A549 (cell line): Measurements from ENCODE around the gene GRM2. TPM values are rescaled to one million over a fixed set of nuclear protein-coding genes. Genes with fewer than 3 reads are reported as not detected.

Source experiments
- ATAC-seq, 2 experiments: fragments of 200-7000 bp in 1 of 2; fragments of >200 bp in 1 of 2; cut with Nextera tagmentation in 1 of 2; cut with Tn5 transposase in 1 of 2; 3 replicates each; pipeline versions ENCODE4 v1.8.0 to v1.9.1; 2018 to 2020; ENCODE audit warnings: mild to moderate bottlenecking in 1 of 2, moderate library complexity in 1 of 2
- CTCF ChIA-PET: fragments of 300-600 bp; sonication (Branson Sonifier 250); formaldehyde crosslinking; extraction: SDS; loops from one replicate; lab custom pipeline; 2021; ENCODE audit warnings: antibody characterized with exemption, inconsistent platforms; lab: Yijun Ruan, JAX
- POLR2A ChIA-PET: fragments of 350-600 bp; formaldehyde crosslinking; extraction: SDS; loops from one replicate; lab custom pipeline; 2021; ENCODE audit warnings: antibody characterized with exemption, inconsistent platforms; lab: Yijun Ruan, JAX
- DNase-seq, 2 experiments: peaks; one replicate each; pipeline versions ENCODE4 v3.0.0 to v3.0.0-alpha.2; 2011 to 2016; ENCODE audit warnings: low read depth in 1 of 2, low spot score in 1 of 2
- FAIRE-seq: peaks from 2 replicates; lab custom pipeline; 2011; peaks lifted over from hg19 to GRCh38; lab: Jason Lieb, UNC
- H3K27ac ChIP-seq, 2 experiments: fragments of >200 bp; sonication (Bioruptor Twin); formaldehyde crosslinking; 3 replicates each; pipeline ENCODE4 v1.5.1; 2016 to 2017
- H3K4me1 ChIP-seq: fragments of >200 bp; sonication (Bioruptor Twin); formaldehyde crosslinking; 3 replicates; pipeline ENCODE4 v1.6.1; 2016
- H3K4me2 ChIP-seq: fragments of >200 bp; sonication (Bioruptor Twin); formaldehyde crosslinking; 3 replicates; pipeline ENCODE4 v1.6.1; 2016
- H3K4me3 ChIP-seq: fragments of >200 bp; sonication (Bioruptor Twin); formaldehyde crosslinking; 3 replicates; pipeline ENCODE4 v1.5.1; 2016
- H3K9me3 ChIP-seq: fragments of >200 bp; sonication (Bioruptor Twin); formaldehyde crosslinking; 3 replicates; pipeline ENCODE4 v1.6.1; 2016
- CBX8 ChIP-seq: fragments of 200-600 bp; sonication (generic); IDR thresholded peaks from 2 replicates; pipeline ENCODE4 v1.6.1; 2016
- CEBPB ChIP-seq, 2 experiments: fragments of >200 bp in 1 of 2; sonication (Bioruptor Twin) in 1 of 2; formaldehyde crosslinking in 1 of 2; IDR thresholded peaks; 2 replicates each; pipeline ENCODE4 v1.6.1; 2012 to 2016
- CHD2 ChIP-seq: fragments of 150-350 bp; IDR thresholded peaks from 2 replicates; pipeline ENCODE4 v1.6.1; 2014; ENCODE audit warnings: low read length; ENCODE audit not compliant: partially characterized antibody
- CHD4 ChIP-seq: fragments of 200-600 bp; sonication (generic); IDR thresholded peaks from 2 replicates; pipeline ENCODE4 v1.6.1; 2016; ENCODE audit warnings: antibody characterized with exemption, mild to moderate bottlenecking, borderline replicate concordance
- E2F6 ChIP-seq: IDR thresholded peaks from 2 replicates; pipeline ENCODE4 v1.6.1; 2012; ENCODE audit warnings: low read depth, borderline replicate concordance
- ESRRA ChIP-seq: fragments of 150-350 bp; IDR thresholded peaks from 2 replicates; pipeline ENCODE4 v1.6.1; 2014; ENCODE audit warnings: mild to moderate bottlenecking, low read length, borderline replicate concordance
- FOSL2 ChIP-seq, 2 experiments: fragments of 450-650 bp in 1 of 2; fragments of >200 bp in 1 of 2; sonication (Bioruptor Twin) in 1 of 2; formaldehyde crosslinking; IDR thresholded peaks; 2 replicates each; pipeline versions ENCODE4 v1.5.0 to v1.6.1; 2016 to 2020; ENCODE audit warnings: mild to moderate bottlenecking in 1 of 2, moderate library complexity in 1 of 2
- HDAC2 ChIP-seq: fragments of 200-600 bp; sonication (generic); IDR thresholded peaks from 2 replicates; pipeline ENCODE4 v1.6.1; 2016
- HES2 ChIP-seq: fragments of >200 bp; sonication (Bioruptor Twin); formaldehyde crosslinking; IDR thresholded peaks from 2 replicates; pipeline ENCODE4 v1.6.1; 2016
- HEYL ChIP-seq: fragments of 250-450 bp; sonication (Bioruptor Pico); IDR thresholded peaks from 2 replicates; pipeline ENCODE4 v1.8.0; 2021; ENCODE audit warnings: mild to moderate bottlenecking, moderate library complexity
- HMGXB4 ChIP-seq: fragments of 250-450 bp; sonication (Bioruptor Pico); IDR thresholded peaks from 2 replicates; pipeline ENCODE4 v1.5.0; 2021; ENCODE audit warnings: mild to moderate bottlenecking, moderate library complexity, borderline replicate concordance
- JUNB ChIP-seq: fragments of >200 bp; sonication (Bioruptor Twin); formaldehyde crosslinking; IDR thresholded peaks from 2 replicates; pipeline ENCODE4 v1.6.1; 2016
- MAZ ChIP-seq: fragments of 150-350 bp; IDR thresholded peaks from 2 replicates; pipeline ENCODE4 v1.6.1; 2014; ENCODE audit warnings: antibody characterized with exemption, low read depth, low read length, borderline replicate concordance
- NFE2L2 ChIP-seq: fragments of 150-350 bp; conservative IDR thresholded peaks from 2 replicates; pipeline ENCODE4 v1.6.1; 2014; ENCODE audit warnings: low read length
- NPAS2 ChIP-seq: fragments of 250-450 bp; sonication (Bioruptor Pico); IDR thresholded peaks from 2 replicates; pipeline ENCODE4 v1.8.0; 2022; ENCODE audit warnings: mild to moderate bottlenecking, moderate library complexity, borderline replicate concordance
- NR3C1 ChIP-seq: fragments of >200 bp; sonication (Bioruptor Twin); formaldehyde crosslinking; IDR thresholded peaks from 3 replicates; pipeline ENCODE4 v1.6.1; 2017
- POLR2A ChIP-seq: IDR thresholded peaks from 2 replicates; pipeline ENCODE4 v1.6.1; 2012; ENCODE audit warnings: mild to moderate bottlenecking, low read length
- RCOR1 ChIP-seq: fragments of 150-350 bp; IDR thresholded peaks from 2 replicates; pipeline ENCODE4 v1.6.1; 2014; ENCODE audit warnings: antibody characterized with exemption, low read length, low read depth
- RFX5 ChIP-seq: fragments of 450-650 bp; IDR thresholded peaks from 2 replicates; pipeline ENCODE4 v1.7.1; 2014; ENCODE audit warnings: antibody characterized with exemption, mild to moderate bottlenecking, moderate library complexity
- RNF2 ChIP-seq: fragments of 200-600 bp; sonication (generic); IDR thresholded peaks from 2 replicates; pipeline ENCODE4 v1.6.1; 2016; ENCODE audit warnings: low read depth, mild to moderate bottlenecking, antibody characterized with exemption, moderate library complexity, borderline replicate concordance
- SMC3 ChIP-seq: fragments of >200 bp; sonication (Bioruptor Twin); formaldehyde crosslinking; IDR thresholded peaks from 3 replicates; pipeline ENCODE4 v1.6.1; 2018; ENCODE audit warnings: inconsistent platforms
- SREBF2 ChIP-seq: fragments of 450-650 bp; IDR thresholded peaks from 2 replicates; pipeline ENCODE4 v1.6.1; 2014; ENCODE audit warnings: mild to moderate bottlenecking, moderate library complexity
- TFCP2L1 ChIP-seq: fragments of 250-450 bp; sonication (Bioruptor Pico); IDR thresholded peaks from 2 replicates; pipeline ENCODE4 v1.5.0; 2021; ENCODE audit warnings: mild to moderate bottlenecking
- whole genome bisulfite sequencing: methylation state at CpG from one replicate; pipeline ENCODE4 v1.1.6; 2017; ENCODE audit errors: missing lambda C conversion rate; 5-methylcytosine and 5-hydroxymethylcytosine counted together
- polyA plus RNA-seq, 4 experiments: library from polyadenylated mRNA; depleted of rRNA in 3 of 4; stranded (reverse); fragments of >200 nt; fragmentation: RNase III in 1 of 4; extraction: RNeasy Plus Mini Kit Qiagen cat#74134 plus additional on column Dnase treatment in 1 of 4; gene quantifications; 2 replicates in 3 of 4; 3 replicates in 1 of 4; pipeline ENCODE4 v1.2.3, GENCODE V29; 2011 to 2017
- TF ChIP-seq, protein P1 (sequence below): IDR thresholded peaks from 2 replicates; pipeline ENCODE4 v1.6.1; 2012
- TF ChIP-seq, protein P2 (sequence below): IDR thresholded peaks from 2 replicates; pipeline ENCODE4 v1.6.1; 2012
- TF ChIP-seq, protein P3 (sequence below): fragments of 450-650 bp; IDR thresholded peaks from 2 replicates; pipeline ENCODE4 v1.6.1; 2014; ENCODE audit warnings: antibody characterized with exemption

GRM2 gene
- polyA plus RNA-seq, 2 of the 4 experiments (the other 2 are of a cell fraction), result 0.03 TPM; not detected in 1

DNA sequence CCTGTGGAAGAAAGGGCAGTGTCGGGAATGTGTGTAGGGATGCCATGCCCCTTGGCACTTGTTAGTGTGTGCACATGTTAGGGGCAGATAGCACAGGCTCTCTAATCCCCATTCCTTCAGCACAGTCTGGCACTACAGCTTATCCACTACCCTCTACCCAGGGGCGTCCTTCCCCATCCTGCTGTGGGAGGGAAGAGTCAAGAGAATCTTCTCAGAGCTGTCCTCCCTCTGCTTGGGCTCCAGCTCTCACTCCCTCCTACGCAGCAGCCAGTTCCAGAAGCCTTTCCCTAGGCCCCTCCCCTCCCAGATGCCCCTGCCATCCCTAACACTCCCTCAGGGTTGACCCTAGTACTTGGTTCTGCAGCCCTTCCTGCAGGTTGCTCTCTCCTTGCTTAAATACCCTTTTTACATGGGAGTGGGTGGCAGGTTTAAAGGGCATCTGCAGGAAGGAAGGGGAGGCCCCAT is 815 bp upstream of the GRM2 start:
- no peak overlapping the region for H3K4me2 ChIP-seq
- TF ChIP-seq CBX8 (no peak), E2F6 (no peak), MAZ (no peak), SREBF2 (no peak), NPAS2 (no peak), CHD2 (no peak), NR3C1 (no peak), SMC3 (no peak), RCOR1 (no peak), NFE2L2 (no peak), HES2 (no peak), POLR2A (no peak), HEYL (CRISPR knock-in tag) (no peak), HDAC2 (no peak), RFX5 (no peak), CHD4 (no peak), HMGXB4 (CRISPR knock-in tag) (no peak)
- TF ChIP-seq, protein P1, sequence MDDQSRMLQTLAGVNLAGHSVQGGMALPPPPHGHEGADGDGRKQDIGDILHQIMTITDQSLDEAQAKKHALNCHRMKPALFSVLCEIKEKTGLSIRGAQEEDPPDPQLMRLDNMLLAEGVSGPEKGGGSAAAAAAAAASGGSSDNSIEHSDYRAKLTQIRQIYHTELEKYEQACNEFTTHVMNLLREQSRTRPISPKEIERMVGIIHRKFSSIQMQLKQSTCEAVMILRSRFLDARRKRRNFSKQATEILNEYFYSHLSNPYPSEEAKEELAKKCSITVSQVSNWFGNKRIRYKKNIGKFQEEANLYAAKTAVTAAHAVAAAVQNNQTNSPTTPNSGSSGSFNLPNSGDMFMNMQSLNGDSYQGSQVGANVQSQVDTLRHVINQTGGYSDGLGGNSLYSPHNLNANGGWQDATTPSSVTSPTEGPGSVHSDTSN, result no peak
- TF ChIP-seq, protein P2, sequence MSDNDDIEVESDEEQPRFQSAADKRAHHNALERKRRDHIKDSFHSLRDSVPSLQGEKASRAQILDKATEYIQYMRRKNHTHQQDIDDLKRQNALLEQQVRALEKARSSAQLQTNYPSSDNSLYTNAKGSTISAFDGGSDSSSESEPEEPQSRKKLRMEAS, result no peak
- no peaks in the 10 kb centered on the region for H3K9me3 ChIP-seq
- DNase-seq (no peak), FAIRE-seq (no peak), ATAC-seq (no peak)
- no peak overlapping the region for H3K4me3 ChIP-seq
- CTCF ChIA-PET, result interaction anchor here (0.8 to 2.5 kb wide), 6 partner anchors 8 to 94 kb away, joined by 3 to 8 read pairs (median 5); no protein-coding TSS in a partner anchor
- no peak overlapping the region for H3K27ac ChIP-seq
- POLR2A ChIA-PET, result no interaction called here
- no peaks in the 10 kb centered on the region for H3K4me1 ChIP-seq
- 61% methylated on average over 2 of the region's 3 CpGs for WGBS

GRCh38 chr3:51708216-51708845 is 1.5 kb downstream of the GRM2 start:
- H3K27ac ChIP-seq, result no peak overlapping the region
- 5% methylated on average over 3 of the region's 3 CpGs for WGBS
- H3K4me2 ChIP-seq, result no peak overlapping the region
- no peaks in the 10 kb centered on the region for H3K4me1 ChIP-seq
- H3K4me3 ChIP-seq, result no peak overlapping the region
- DNase-seq, result no peak
- no peak for ATAC-seq
- TF ChIP-seq, protein P3, sequence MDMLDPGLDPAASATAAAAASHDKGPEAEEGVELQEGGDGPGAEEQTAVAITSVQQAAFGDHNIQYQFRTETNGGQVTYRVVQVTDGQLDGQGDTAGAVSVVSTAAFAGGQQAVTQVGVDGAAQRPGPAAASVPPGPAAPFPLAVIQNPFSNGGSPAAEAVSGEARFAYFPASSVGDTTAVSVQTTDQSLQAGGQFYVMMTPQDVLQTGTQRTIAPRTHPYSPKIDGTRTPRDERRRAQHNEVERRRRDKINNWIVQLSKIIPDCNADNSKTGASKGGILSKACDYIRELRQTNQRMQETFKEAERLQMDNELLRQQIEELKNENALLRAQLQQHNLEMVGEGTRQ, result no peak
- TF ChIP-seq CHD2 (no peak), CEBPB (IDR thresholded peaks at IDR 0.05) (no peak), HES2 (no peak), JUNB (no peak), TFCP2L1 (CRISPR knock-in tag) (no peak), FOSL2 (IDR thresholded peaks at IDR 0.05) (no peak), FOSL2 (CRISPR knock-in tag; IDR thresholded peaks at IDR 0.05) (no peak), ESRRA (no peak), RNF2 (no peak)
- FAIRE-seq, result no peak
- H3K9me3 ChIP-seq, result no peaks in the 10 kb centered on the region
- ChIA-PET POLR2A (no interaction called here), CTCF (interaction anchor here (2.4 to 2.5 kb wide), 2 partner anchors 27 to 92 kb away, joined by 6 read pairs; no protein-coding TSS in a partner anchor)
